ENCODE results near the gene CIRBP. TPM values are rescaled to one million over a fixed set of nuclear protein-coding genes. Genes with fewer than 3 reads are reported as not detected.

The CIRBP gene
- polyA plus RNA-seq, 1 donor from 2014 or later = 377 TPM

DNA sequence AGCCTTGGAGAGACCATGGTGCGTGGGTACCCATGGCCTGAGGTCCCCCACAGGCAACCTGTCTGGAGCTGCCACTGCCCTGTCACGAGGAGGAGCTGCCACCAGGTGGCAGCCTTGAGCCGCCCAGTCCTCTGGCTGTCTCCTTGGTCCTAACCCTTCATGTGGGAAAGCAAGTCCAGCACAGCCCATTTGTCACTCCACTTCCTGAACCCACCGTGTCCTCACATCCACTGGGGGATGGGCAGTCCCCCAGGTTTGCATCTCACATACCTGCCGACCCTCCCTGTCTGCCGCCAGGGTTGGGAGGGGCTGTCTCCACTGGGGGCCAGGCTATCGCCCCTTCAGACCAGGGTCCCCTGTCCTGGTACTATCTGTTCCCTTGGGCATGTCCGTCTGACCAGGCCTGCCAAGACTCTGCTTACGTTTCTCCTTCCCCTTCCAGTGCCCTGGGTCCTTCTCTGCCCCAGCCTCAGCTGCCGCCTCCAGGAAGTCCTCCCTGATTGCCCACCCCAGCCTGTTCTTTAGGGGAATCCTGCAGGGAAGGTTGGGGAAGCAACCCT, 10.7 kb downstream of the CIRBP start:
- H3K27me3 Mint-ChIP-seq = peaks cover 17% of the 10 kb centered on the region
- peaks cover 0 to 2% (median 0%) of the 10 kb centered on the region in 3 donors for H3K9me3 Mint-ChIP-seq
- peak overlapping the region; percentile 63 to 92 (median 90) for H3K27ac Mint-ChIP-seq
- H3K4me1 Mint-ChIP-seq = peaks cover 10 to 14% (median 12%) of the 10 kb centered on the region in 3 donors
- peaks cover 6% of the 10 kb centered on the region for H3K36me3 Mint-ChIP-seq
- peak overlapping the region in 2 of 4 donors; percentile 82 to 84 for H3K4me3 Mint-ChIP-seq

DNA sequence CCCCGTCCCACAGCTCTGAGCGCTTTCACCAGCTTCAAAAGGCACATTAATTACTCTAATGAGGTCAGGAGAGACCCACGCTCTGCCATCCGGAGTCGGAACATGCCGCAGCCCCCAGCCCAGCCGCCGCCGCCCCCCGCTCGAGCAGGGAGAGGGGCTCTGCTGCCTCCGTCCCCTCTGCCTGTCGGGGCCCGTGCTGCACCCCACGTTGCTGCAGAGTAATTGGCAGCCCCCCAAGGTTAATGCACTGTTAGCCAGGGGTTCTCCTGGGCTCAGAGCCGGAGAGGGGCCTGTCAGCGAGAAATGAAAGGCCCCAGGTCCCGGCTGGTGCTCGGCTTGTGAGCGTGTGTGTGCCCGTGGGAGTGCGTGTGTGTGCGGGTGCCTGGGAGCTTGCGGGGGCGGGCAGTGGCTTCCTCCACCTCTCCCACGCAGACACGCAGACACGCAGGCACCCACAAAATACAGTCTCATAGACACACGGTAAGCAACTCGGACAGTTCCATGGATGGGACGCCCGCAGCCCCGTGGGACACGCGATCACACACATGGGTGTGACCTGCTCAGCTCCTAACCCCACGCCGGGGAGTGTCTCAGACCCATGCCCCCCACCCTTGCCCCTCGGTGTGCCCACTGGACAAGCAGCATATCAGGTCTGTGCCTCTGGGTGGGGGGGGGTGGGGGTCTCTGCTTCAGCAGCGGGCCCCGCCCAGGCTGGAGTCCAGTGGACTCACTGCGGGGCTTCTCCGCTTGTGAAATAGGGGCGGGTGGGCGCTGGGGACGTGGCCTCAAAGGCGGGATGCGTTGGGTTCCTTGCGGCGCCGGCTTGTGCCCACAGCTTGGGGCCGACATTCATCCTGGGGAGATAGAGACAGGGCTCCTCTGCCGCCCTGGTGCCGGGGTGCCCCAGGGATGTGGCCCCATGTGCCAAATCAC, 11.8 kb downstream of the CIRBP start:
- peak overlapping the region in 1 of 4 donors; percentile 50 for H3K4me3 Mint-ChIP-seq
- H3K27me3 Mint-ChIP-seq = peaks cover 20% of the 10 kb centered on the region
- peak overlapping the region in 1 of 3 donors; percentile 92 for H3K27ac Mint-ChIP-seq
- peaks cover 0 to 2% (median 0%) of the 10 kb centered on the region in 3 donors for H3K9me3 Mint-ChIP-seq
- H3K36me3 Mint-ChIP-seq = peaks cover 6% of the 10 kb centered on the region
- H3K4me1 Mint-ChIP-seq = peaks cover 5 to 15% (median 12%) of the 10 kb centered on the region in 3 donors

DNA sequence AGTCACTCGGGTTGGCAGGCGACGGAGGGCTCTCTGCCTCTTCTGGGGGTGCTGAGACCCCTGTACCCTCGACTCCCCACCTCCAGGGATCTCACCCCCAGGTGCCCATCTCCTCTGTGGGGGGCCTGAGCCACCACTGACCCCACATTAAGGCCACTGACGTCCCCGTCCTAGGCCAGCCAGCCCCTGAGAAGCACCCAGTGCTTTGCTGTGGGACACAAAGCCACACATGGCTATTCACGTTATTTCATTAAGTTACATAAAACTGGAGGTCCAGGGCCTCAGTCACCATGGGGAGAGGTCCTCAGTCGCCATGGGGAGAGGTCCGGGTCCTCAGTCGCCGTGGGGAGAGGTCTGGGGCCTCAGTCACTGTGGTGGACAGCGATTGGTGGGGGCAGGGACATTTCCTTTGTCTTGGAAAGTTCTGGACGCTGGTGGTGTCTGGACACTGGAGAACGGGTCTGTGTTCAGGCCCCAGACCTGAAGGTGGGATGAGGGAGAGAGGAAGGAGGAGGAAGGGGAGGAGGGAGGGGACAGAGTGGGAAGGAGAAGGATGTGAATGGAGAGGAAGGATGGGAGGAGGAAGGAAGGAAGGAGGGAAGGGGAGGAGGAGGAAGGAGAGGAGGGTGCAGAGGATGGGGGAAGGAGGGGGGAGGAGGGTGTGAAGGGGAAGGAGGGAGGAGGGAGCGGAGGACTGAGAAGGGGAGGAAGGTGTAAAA, 12.6 kb downstream of the CIRBP start:
- peaks cover 0 to 2% (median 0%) of the 10 kb centered on the region in 3 donors for H3K9me3 Mint-ChIP-seq
- peaks cover 24% of the 10 kb centered on the region for H3K27me3 Mint-ChIP-seq
- peaks cover 5 to 15% (median 9%) of the 10 kb centered on the region in 3 donors for H3K4me1 Mint-ChIP-seq
- H3K36me3 Mint-ChIP-seq = peaks cover 6% of the 10 kb centered on the region
- H3K4me3 Mint-ChIP-seq = peak overlapping the region in 1 of 4 donors; percentile 52
- H3K27ac Mint-ChIP-seq = no peak overlapping the region

DNA sequence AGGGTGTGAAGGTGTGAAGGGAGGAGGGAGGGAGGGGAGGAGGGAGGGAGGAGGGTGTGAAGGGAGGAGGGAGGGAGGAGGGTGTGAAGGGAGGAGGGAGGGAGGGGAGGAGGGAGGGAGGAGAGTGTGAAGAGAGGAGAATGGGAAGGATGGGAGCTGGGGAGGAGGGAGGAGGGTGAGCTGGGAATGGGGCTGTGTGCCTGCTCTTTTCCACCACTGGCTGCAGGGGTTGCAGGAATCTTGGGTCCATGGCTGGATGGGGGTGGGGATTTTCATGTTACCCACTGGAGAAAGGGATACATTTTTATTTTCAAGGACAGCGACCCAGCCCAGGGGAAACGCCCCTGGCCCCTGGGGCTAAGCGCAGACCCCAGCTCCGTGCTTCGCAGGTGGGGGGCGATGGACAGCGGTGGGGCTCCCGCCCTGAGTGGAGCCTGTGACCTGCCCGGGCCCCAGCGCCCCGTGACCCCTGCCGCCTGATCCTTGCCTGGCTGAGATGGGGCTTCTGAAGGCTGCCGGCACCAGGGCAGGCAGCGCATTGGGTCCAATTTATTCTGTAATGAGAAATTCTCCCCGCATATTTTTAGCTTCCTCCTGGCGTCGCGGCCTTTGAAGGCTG, 13.6 kb downstream of the CIRBP start:
- Mint-ChIP-seq H3K4me3 (peak overlapping the region in 2 of 4 donors; percentile 12 to 39), H3K4me1 (peaks cover 5 to 13% (median 6%) of the 10 kb centered on the region in 3 donors), H3K36me3 (peaks cover 6% of the 10 kb centered on the region), H3K27me3 (peaks cover 25% of the 10 kb centered on the region), H3K9me3 (peaks cover 0 to 2% (median 0%) of the 10 kb centered on the region in 3 donors), H3K27ac (no peak overlapping the region)

DNA sequence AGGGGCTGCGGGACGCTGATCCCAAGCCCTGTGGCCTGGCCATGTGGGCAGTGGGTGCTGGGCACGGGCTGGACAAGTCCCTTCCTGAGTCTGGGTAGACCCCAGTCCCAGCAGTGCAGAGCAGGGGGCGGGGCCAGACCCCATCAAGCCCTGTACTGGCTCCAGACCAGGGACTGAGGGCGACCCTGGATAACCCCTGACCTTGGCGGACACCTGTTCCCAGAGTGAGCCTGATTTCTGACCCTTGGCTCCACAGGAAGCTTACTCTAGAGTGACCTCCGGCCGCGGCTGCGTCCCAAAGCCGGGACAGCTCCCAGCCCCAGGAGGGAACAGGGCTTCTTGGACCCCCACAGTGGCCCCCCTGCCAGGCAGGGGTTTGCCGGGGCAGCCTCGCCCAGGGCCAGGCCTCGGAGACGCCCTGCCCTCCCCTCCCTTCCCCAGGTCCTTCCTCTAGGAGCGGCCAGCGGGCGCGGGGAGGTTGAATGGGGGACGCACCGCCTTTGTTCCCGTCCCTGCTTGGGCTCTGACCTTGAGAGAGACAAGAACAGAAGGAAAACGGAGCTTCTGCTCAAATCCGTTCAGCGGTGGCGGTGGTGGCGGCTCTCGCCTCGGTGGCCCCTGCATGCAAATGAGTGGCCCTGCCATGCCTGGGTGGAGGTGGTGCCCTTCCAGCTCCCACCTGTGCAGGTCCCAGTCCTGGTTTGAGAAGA, 14.2 kb downstream of the CIRBP start:
- Mint-ChIP-seq H3K9me3 (peaks cover 0 to 2% (median 0%) of the 10 kb centered on the region in 3 donors), H3K27me3 (peaks cover 29% of the 10 kb centered on the region), H3K36me3 (peaks cover 4% of the 10 kb centered on the region), H3K27ac (no peak overlapping the region), H3K4me3 (peak overlapping the region in 2 of 4 donors; percentile 12 to 39), H3K4me1 (peaks cover 5 to 13% (median 6%) of the 10 kb centered on the region in 3 donors)

DNA sequence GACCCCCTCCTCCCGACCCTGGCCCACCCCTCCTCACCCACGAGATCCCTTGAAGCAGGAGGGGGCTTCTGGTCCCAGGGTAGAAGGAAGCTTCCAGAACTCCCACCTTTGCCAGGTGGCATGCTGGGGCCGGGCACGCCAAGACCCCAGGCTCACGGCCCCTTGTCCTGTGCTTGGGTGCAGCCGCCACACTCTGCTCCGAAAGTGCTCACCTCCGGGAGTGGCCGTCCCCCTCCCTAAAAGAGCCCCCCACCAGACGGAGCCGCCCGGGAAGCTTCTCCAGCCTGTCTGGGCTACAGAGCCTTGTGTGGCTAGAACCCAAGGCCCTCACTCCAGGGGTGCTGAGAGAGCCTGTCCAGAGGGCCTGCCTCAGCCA, 14.8 kb downstream of the CIRBP start:
- peak overlapping the region in 1 of 4 donors; percentile 36 for H3K4me3 Mint-ChIP-seq
- H3K9me3 Mint-ChIP-seq = peaks cover 0 to 2% (median 0%) of the 10 kb centered on the region in 3 donors
- H3K4me1 Mint-ChIP-seq = peaks cover 5 to 13% (median 6%) of the 10 kb centered on the region in 3 donors
- H3K36me3 Mint-ChIP-seq = peaks cover 4% of the 10 kb centered on the region
- peaks cover 30% of the 10 kb centered on the region for H3K27me3 Mint-ChIP-seq
- H3K27ac Mint-ChIP-seq = no peak overlapping the region

DNA sequence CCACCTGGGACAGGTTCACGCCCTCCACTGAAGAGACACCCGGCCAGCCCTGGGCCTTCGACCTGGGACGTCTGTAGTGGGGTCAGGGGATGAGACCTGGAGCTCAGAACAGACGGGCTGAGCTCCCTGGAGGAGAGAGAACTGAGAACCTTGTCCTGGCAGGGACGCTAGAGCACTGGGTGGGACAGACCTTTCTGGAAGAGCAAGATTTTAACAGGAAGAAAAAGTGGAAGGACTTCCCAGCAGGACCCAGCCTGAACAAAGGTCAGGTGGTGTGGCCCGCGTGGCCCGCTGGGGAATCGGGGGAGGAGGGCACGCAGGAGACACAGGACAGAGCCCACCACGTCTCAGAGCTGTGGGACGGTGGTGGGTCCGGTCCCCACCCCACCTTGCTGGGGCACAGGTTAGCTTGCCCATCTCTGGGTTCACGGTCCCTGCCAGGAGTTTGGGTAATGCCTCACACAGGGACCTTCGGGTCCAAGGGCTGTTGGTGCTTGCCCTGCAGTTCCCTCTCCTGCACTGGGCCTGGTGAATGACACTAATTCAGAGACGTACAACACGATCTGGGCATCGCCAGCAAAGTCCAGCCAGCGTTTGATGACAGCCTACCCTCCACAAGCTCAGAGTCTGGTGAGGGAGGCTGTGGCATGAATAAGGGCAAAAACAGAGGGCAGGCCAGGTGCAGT, 15.3 kb downstream of the CIRBP start:
- H3K36me3 Mint-ChIP-seq = peaks cover 4% of the 10 kb centered on the region
- H3K27ac Mint-ChIP-seq = peak overlapping the region in 1 of 3 donors; percentile 51
- H3K9me3 Mint-ChIP-seq = peaks cover 0 to 2% (median 0%) of the 10 kb centered on the region in 3 donors
- peaks cover 4 to 13% (median 6%) of the 10 kb centered on the region in 3 donors for H3K4me1 Mint-ChIP-seq
- peak overlapping the region in 3 of 4 donors; percentile 5 to 80 (median 36) for H3K4me3 Mint-ChIP-seq
- peaks cover 34% of the 10 kb centered on the region for H3K27me3 Mint-ChIP-seq

DNA sequence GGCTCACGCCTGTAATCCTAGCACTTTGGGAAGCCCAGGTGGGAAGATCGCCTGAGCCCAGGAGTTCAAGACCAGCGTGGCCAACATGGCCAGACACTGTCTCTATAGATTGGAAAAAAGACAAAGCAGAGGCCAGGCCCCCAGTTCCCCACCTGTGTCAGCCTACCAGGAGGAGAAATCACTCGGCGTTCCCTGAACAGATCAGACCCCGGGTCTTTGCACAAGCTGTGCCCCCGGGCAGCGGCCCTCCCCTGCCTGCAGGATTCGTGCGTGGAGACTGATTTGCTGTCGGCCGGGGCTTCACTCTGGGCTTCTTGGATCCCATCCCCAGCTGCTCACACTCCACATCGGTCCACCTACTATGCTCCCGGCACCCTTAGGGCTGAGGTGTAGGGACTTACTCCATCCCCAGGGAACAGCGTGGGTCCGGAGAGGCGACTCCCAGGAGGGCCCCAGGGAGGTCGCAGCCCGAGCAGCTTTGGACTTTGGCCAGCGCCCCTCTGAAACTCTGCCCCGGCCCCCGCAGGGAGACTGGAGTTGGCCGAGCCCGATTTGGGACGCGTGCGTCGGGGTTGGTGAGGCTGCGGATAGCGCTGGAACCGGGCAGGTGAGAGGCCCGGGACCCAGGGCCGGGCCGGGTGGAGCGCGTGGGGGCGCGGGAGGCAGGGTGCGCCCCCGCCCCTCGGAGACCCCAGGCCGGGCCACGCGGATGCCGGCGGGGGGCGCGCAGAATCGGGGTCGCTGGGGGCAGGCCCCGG, 16.0 kb downstream of the CIRBP start:
- Mint-ChIP-seq H3K9me3 (peaks cover 0 to 2% (median 0%) of the 10 kb centered on the region in 3 donors), H3K27ac (peak overlapping the region in 1 of 3 donors; percentile 51), H3K36me3 (peaks cover 2% of the 10 kb centered on the region), H3K4me1 (peaks cover 0 to 9% (median 2%) of the 10 kb centered on the region in 3 donors), H3K4me3 (peak overlapping the region in 3 of 4 donors; percentile 32 to 36 (median 33)), H3K27me3 (peaks cover 33% of the 10 kb centered on the region)

DNA sequence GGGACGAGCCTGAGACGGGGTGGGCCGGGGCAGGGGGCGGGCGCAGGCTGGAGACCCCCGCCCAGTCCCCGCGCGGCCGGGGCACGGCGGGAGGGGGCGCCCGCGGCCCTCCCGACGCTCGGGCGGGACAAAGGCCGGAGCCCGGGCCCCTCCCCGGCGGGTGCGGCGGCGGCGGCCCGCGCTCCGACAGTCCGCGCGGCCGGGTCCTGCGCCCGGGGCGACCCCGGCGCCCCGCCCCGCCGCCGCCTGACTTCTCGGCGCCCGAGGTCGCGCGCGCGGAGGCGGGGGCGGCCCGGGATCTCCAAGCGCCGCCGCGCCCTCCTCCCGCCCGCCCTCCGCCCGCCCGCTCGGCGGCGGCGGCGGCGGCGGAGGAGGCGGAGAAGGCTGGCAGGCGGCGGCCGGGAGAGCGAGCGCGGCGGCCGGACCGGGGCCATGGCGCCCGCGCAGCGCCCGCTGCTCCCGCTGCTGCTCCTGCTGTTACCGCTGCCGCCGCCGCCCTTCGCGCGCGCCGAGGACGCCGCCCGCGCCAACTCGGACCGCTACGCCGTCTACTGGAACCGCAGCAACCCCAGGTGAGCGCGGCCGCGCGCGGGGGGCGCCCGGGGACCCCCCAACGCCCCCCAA, 16.7 kb downstream of the CIRBP start, which contains the start of gene EFNA2:
Gene EFNA2, plus strand, starts transcription at position 137 of the 624 bp plus-strand sequence. Its CDS starts 296 bp downstream, at position 433.
- H3K27ac Mint-ChIP-seq = peak within 1 kb of the TSS in 1 of 3 donors; percentile 51
- H3K36me3 Mint-ChIP-seq = no peaks in the 10 kb centered on the region
- H3K27me3 Mint-ChIP-seq = peaks cover 33% of the 10 kb centered on the region
- peaks cover 0 to 2% (median 0%) of the 10 kb centered on the region in 3 donors for H3K9me3 Mint-ChIP-seq
- H3K4me3 Mint-ChIP-seq = peak within 1 kb of the TSS; percentile 32 to 86 (median 49)
- peaks cover 0 to 7% (median 2%) of the 10 kb centered on the region in 3 donors for H3K4me1 Mint-ChIP-seq

DNA sequence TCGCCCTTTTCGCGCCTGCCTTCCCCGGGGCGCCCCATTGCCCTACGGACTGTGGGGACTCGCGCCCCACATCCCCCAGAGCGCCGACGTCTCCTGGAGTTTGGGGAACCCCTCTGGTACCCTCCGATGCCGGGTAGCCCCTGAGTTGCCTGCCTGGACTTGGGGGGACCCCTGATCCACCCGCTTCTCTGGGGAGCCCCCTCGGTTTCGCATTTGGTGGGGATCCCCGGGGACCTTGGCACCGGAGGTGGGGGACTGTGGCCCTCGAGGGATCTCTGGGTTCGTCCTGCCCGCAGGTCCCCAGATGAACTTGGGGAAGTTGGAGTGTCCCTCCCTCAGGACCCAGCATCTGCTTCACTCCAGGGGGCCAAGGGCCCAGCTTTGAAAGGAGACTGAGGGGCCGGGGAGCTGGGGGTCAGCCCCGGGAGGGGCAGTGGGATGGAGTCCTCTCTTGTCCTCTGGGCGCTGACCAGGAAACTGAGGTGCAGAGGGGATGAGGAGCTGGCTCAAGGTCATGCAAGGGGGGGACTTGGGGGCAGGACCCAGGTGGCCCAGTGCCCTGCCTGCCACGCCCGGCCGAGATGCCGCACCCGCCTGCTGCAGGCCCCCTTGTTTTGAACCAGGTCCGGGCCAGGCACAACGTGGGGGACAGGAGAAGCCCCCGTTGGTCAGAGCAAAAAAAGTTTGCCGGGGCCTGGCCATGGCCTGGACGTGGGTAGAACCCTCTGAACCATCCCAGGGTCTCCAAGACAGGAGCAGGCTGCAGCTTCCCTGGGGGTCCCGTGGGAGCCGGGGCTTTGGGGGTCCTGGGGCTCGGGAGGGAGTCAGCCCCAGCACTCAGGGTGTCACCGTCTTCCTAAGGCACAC, 17.6 kb downstream of the CIRBP start:
- Mint-ChIP-seq H3K9me3 (peaks cover 0 to 2% (median 0%) of the 10 kb centered on the region in 3 donors), H3K27me3 (peaks cover 35% of the 10 kb centered on the region), H3K27ac (no peak overlapping the region), H3K4me1 (peaks cover 0 to 7% (median 2%) of the 10 kb centered on the region in 3 donors), H3K36me3 (no peaks in the 10 kb centered on the region), H3K4me3 (peak overlapping the region in 2 of 4 donors; percentile 62 to 86)

DNA sequence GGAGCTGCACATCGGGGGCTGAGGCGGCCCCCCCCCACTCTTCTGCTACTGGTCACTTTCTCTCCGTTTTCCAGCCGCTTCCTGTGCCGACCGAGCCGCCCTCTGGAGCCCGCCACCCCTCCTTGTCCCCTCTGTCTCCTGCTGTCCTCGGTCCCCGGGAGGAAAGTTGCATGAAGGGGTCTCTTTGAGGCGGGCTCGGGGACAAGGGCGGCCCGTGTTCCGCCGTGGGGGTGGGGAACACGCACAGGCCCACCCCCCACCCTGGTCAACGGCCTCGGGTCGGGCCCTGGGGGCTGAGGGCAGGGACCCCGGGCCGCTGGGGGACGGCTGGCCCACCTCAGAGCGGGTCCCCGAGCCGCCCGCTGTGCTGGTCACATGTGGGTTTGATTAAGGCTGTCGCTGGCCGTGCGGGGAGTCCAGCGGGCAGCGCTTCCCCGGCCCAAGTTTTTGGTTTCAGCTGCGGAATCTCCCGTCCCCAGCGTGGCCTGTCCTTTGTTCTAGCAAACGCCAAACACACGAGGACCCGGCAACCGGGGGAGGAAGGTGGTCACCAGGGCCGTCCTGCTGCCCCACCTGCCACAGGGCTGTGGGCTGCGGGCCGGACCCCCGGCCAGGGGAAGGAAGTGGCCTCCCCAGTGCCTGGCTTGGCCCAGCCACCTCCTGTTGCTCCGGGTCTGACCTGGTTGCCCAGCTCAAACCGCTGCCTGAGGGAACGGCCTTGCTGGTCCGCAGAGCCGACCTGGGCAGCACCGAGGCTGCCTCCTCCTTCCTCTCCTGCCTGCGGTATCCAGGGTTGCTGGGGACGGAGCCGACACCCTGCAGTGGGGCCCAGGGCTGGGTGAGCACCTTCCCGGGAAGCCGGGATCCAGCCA, 18.5 kb downstream of the CIRBP start:
- H3K4me3 Mint-ChIP-seq = no peak overlapping the region
- peaks cover 1% of the 10 kb centered on the region for H3K36me3 Mint-ChIP-seq
- no peak overlapping the region for H3K27ac Mint-ChIP-seq
- H3K27me3 Mint-ChIP-seq = peaks cover 43% of the 10 kb centered on the region
- peaks cover 0 to 2% (median 0%) of the 10 kb centered on the region in 3 donors for H3K9me3 Mint-ChIP-seq
- H3K4me1 Mint-ChIP-seq = peaks cover 7 to 12% (median 8%) of the 10 kb centered on the region in 3 donors

All from IgD-negative memory B cell (primary cell).